Heart right ventricle (tissue), 16 donors: Measurements from ENCODE around the gene LRP1. TPM values are rescaled to one million over a fixed set of nuclear protein-coding genes. Genes with fewer than 3 reads are reported as not detected.
A peak's percentile ranks its signal among the peaks of the same experiment; 100 is the strongest.

Experiments
- ATAC-seq, 8 donors: fragments of 200-7000 bp; cut with Tn5 transposase; one replicate each; pipeline ENCODE4 v1.9.1; 2020; ENCODE audit warnings: mild to moderate bottlenecking in 8 of 8, moderate library complexity in 8 of 8, moderate number of reproducible peaks in 1 of 8
- DNase-seq, 2 donors: peaks; one replicate each; pipeline ENCODE4 v3.0.0-alpha.2; 2020
- H3K27ac ChIP-seq, 10 donors: fragments of 200-600 bp; sonication (generic) in 2 of 10; one replicate each; pipeline versions ENCODE4 v1.5.0 to v1.8.0; 2020 to 2022; ENCODE audit warnings: mild to moderate bottlenecking in 3 of 10
- H3K27me3 ChIP-seq, 7 donors: fragments of 200-600 bp; one replicate each; pipeline ENCODE4 v1.8.0; 2021 to 2022; ENCODE audit warnings: mild to moderate bottlenecking in 2 of 7
- H3K36me3 ChIP-seq, 9 donors: fragments of 200-600 bp; sonication (generic) in 1 of 9; one replicate each; pipeline versions ENCODE4 v1.5.0 to v1.8.0; 2020 to 2022; ENCODE audit warnings: mild to moderate bottlenecking in 2 of 9
- H3K4me1 ChIP-seq, 9 donors: fragments of 200-600 bp; sonication (generic) in 1 of 9; one replicate each; pipeline versions ENCODE4 v1.5.0 to v1.8.0; 2020 to 2022; ENCODE audit warnings: mild to moderate bottlenecking in 4 of 9
- H3K4me3 ChIP-seq, 10 donors: fragments of 200-600 bp; sonication (generic) in 2 of 10; one replicate each; pipeline versions ENCODE4 v1.5.0 to v1.8.0; 2020 to 2022; ENCODE audit warnings: mild to moderate bottlenecking in 7 of 10, moderate library complexity in 2 of 10
- H3K9me3 ChIP-seq, 11 donors: fragments of 200-600 bp in 10 of 11; sonication (generic) in 2 of 11; one replicate each; pipeline versions ENCODE4 v1.5.0 to v1.8.0; 2013 to 2022; ENCODE audit warnings: mild to moderate bottlenecking in 2 of 11, control low read depth in 1 of 11, moderate library complexity in 1 of 11
- CTCF ChIP-seq, 9 donors: fragments of 200-600 bp; sonication (generic) in 2 of 9; IDR thresholded peaks; one replicate each; pipeline versions ENCODE4 v1.5.0 to v1.8.0; 2021 to 2022; ENCODE audit warnings: antibody characterized with exemption in 9 of 9, mild to moderate bottlenecking in 5 of 9, moderate library complexity in 1 of 9
- WGBS, 2 donors: extraction: QIAGEN DNeasy Blood & Tissue Kit; methylation state at CpG; one replicate each; pipeline ENCODE4 v1.1.7; 2013; ENCODE audit warnings: inconsistent platforms in 1 of 2; 5-methylcytosine and 5-hydroxymethylcytosine counted together
- intact Hi-C, 10 donors: fragments of 100-400 bp; cut with DNase I; formaldehyde crosslinking; loops; one replicate each; pipeline versions ENCODE4 v1.11.1 to v1.14.2; 2022
- polyA plus RNA-seq, 2 donors: library from polyadenylated mRNA; stranded (reverse); fragments of 200-250 nt; gene quantifications; one replicate each; pipeline ENCODE4 v1.2.3, GENCODE V29; 2013
- total RNA-seq, 10 donors: library from RNA; stranded (reverse); fragmentation: NEBNext Ultra II Directional in 3 of 10; extraction: Animal tissue kit (Norgen Biotek cat#: 25700) in 3 of 10; gene quantifications; one replicate each; pipeline versions ENCODE4 v1.2.1 to v1.2.4, GENCODE V29; 2021 to 2023
- donor health status: Arrhythmogenic right ventricular cardiomyopathy.
- donor health status: ischemic (EF 13 %, LVEDD 7.1; RV severe dilation, severe dysfunction).
- donor health status: healthy with polysubstance abuse.
- donor health status: DM: no; HTN: yes; CAD: no.
- donor health status: DM: no; HTN: no; CAD: no.
- donor health status: ischemic (EF 25% LVEDD 6.9; RV normal size, moderate dysfunction).
- donor health status: ischemic (EF 25% LVEDD 5.7; RV mildly dilated, moderate dysfunction).
- donor health status: healthy.
- donor health status: DM: yes; HTN: yes; CAD: no.
- donor health status: Ischemic cardiomyopathy.
- donor health status: ischemic (EF 35%, LVEDD 5.7; RV mildly dilated, moderate dysfunction).
- donor health status: nonischemic (EF 11% LVEDD 7.7; RV severe dilation, severe dysfunction).
- donor health status: DM: yes; HTN: yes; CAD: no.
- donor health status: PGD.
- donor health status: ischemic (EF 29% LVEDD 5.4; RV normal size, mild dysfunction).
- donor health status: nonischemic (EF 23%, LVEDD 6.1; RV moderate dilation, normal function).

LRP1 gene
- total and polyA plus RNA-seq, 12 donors: 46.3 to 259 (median 69.3) TPM

- 89 to 92% methylated on average over 23 of the region's 23 CpGs for WGBS, 2 donors
- Histone ChIP-seq H3K4me1 (peaks cover 0 to 15% (median 0%) of the 10 kb centered on the region in 9 donors), H3K36me3 (peaks cover 0 to 97% (median 29%) of the 10 kb centered on the region in 9 donors), H3K4me3 (no peak overlapping the region), H3K27me3 (no peaks in the 10 kb centered on the region), H3K9me3 (no peaks in the 10 kb centered on the region), H3K27ac (peak overlapping the region in 1 of 10 donors; percentile 44)
- DNase-seq (no peak), ATAC-seq (no peak)
- intact Hi-C loops: no loop called here
- TF ChIP-seq CTCF (IDR thresholded peaks at IDR 0.05): no peak
Measured at GRCh38 chr12:57169046-57169795, 40.9 kb downstream of the LRP1 start.

DNA sequence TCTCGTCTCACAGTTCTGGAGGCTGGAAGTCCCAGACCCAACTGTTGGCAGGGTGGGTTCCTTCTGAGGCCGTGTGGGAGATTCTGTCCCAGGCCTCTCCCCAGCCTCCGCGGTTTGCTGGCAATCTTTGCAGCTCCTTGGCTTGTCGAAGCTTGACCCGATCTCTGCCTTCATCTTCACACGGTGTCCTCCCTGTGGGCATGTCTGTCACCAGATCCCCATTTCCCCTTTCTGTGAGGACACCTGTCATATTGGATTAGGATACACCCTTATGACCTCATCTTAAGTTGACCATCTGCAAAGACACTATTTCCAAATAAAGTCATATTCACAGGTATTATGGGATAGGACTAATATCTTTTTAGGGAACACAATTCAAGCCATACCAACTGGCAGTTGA lies 41.7 kb downstream of the LRP1 start:
- Histone ChIP-seq H3K27ac (peak overlapping the region in 1 of 10 donors; percentile 44), H3K36me3 (peaks cover 0 to 97% (median 29%) of the 10 kb centered on the region in 9 donors), H3K4me1 (peaks cover 0 to 10% (median 0%) of the 10 kb centered on the region in 9 donors), H3K27me3 (no peaks in the 10 kb centered on the region), H3K4me3 (no peak overlapping the region), H3K9me3 (no peaks in the 10 kb centered on the region)
- 70 to 74% methylated on average over 7 of the region's 7 CpGs for WGBS, 2 donors
- no peak for TF ChIP-seq CTCF (IDR thresholded peaks at IDR 0.05)
- intact Hi-C loops: loop anchor here in 2 of 10 donors (2.0 to 5.0 kb wide), 2 partner anchors 43 to 45 kb away; partner anchors contain the start of gene LRP1 (in 1 of the 2)
- ATAC-seq (no peak), DNase-seq (no peak)

GRCh38 chr12:57170408-57170807 lies 42.1 kb downstream of the LRP1 start:
- DNase-seq: no peak
- H3K4me3 ChIP-seq: no peak overlapping the region
- peaks cover 0 to 97% (median 28%) of the 10 kb centered on the region in 9 donors for H3K36me3 ChIP-seq
- peak overlapping the region in 1 of 10 donors; percentile 10 for H3K27ac ChIP-seq
- no peaks in the 10 kb centered on the region for H3K9me3 ChIP-seq
- no peak for TF ChIP-seq CTCF (IDR thresholded peaks at IDR 0.05)
- H3K4me1 ChIP-seq: peaks cover 0 to 14% (median 4%) of the 10 kb centered on the region in 9 donors
- intact Hi-C loops: loop anchor here in 2 of 10 donors (2.0 to 5.0 kb wide), 2 partner anchors 43 to 46 kb away; partner anchors contain the start of gene LRP1 (in 1 of the 2)
- H3K27me3 ChIP-seq: no peaks in the 10 kb centered on the region
- 94 to 96% methylated on average over 1 of the region's 1 CpG for WGBS, 2 donors
- no peak for ATAC-seq

DNA sequence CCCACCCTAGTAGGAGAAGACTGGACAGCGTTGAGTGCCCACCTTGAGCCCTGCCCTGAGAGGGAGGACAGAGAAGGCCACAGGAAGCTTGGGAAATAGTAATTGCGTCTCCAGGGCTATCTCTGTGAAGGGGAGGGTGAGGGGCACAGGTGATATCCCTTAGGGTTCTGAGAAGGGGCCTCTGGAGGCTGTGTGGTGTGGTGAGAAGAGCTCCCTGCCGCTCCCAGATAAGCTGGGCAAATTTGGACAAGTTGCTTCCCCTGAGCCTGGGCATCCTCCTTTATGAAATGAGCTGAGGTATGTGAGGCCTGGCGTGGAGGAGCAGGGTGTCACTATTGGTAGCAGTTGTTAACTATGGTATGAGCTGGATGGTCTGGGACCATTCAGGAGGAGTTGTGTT lies 42.6 kb downstream of the LRP1 start:
- peaks cover 0 to 97% (median 23%) of the 10 kb centered on the region in 9 donors for H3K36me3 ChIP-seq
- H3K27ac ChIP-seq: peak overlapping the region in 2 of 10 donors; percentile 10 to 21
- no peak overlapping the region for H3K4me3 ChIP-seq
- peaks cover 0 to 18% (median 7%) of the 10 kb centered on the region in 9 donors for H3K4me1 ChIP-seq
- H3K27me3 ChIP-seq: no peaks in the 10 kb centered on the region
- no peak for ATAC-seq
- intact Hi-C loops: loop anchor here in 2 of 10 donors (2.0 to 5.0 kb wide), 2 partner anchors 44 to 46 kb away; partner anchors contain the start of gene LRP1 (in 1 of the 2)
- 83 to 92% methylated on average over 4 of the region's 4 CpGs for WGBS, 2 donors
- DNase-seq: no peak
- no peak for TF ChIP-seq CTCF (IDR thresholded peaks at IDR 0.05)
- H3K9me3 ChIP-seq: no peaks in the 10 kb centered on the region
